Neuronal stem cell (in vitro differentiated cells): ENCODE data around the gene KLB.

Experiments
- DNase-seq: peaks from one replicate; pipeline ENCODE4 v3.0.0-alpha.2; 2013; ENCODE audit warnings: low spot score
- H2AFZ ChIP-seq: one replicate; pipeline ENCODE4 v1.6.1; 2013; ENCODE audit warnings: mild to moderate bottlenecking, low read length, inconsistent platforms
- H2AK5ac ChIP-seq: 2 replicates; pipeline ENCODE4 v1.6.1; 2013; ENCODE audit warnings: low read depth, mild to moderate bottlenecking, inconsistent platforms, low read length, moderate library complexity, mixed read lengths
- H2BK120ac ChIP-seq: 2 replicates; pipeline ENCODE4 v1.6.1; 2013; ENCODE audit warnings: low read depth, mild to moderate bottlenecking, inconsistent platforms, low read length, moderate library complexity, mixed read lengths
- H2BK12ac ChIP-seq: one replicate; pipeline ENCODE4 v1.6.1; 2013; ENCODE audit warnings: low read length, inconsistent platforms
- H2BK15ac ChIP-seq: 2 replicates; pipeline ENCODE4 v1.6.1; 2013; ENCODE audit warnings: mild to moderate bottlenecking, low read length, inconsistent platforms, mixed read lengths
- H2BK5ac ChIP-seq: one replicate; pipeline ENCODE4 v1.6.1; 2013; ENCODE audit warnings: inconsistent platforms, mild to moderate bottlenecking, low read length, moderate library complexity
- H3K14ac ChIP-seq: one replicate; pipeline ENCODE4 v1.6.1; 2013; ENCODE audit warnings: low read length, inconsistent platforms
- H3K18ac ChIP-seq: 2 replicates; pipeline ENCODE4 v1.6.1; 2013; ENCODE audit warnings: low read length, inconsistent platforms
- H3K23ac ChIP-seq: 2 replicates; pipeline ENCODE4 v1.6.1; 2013; ENCODE audit warnings: low read depth, mild to moderate bottlenecking, mixed read lengths, low read length, inconsistent platforms; ENCODE audit not compliant: poor library complexity
- H3K27ac ChIP-seq: replicated peaks from 3 replicates; pipeline ENCODE4 v1.5.1; 2013; ENCODE audit warnings: low read length, inconsistent platforms
- H3K27me3 ChIP-seq, 3 experiments: 2 replicates each; pipeline ENCODE4 v1.6.1; 2013; ENCODE audit warnings: low read length in 3 of 3, mild to moderate bottlenecking in 2 of 3, inconsistent platforms in 1 of 3, low read depth in 1 of 3, mixed read lengths in 1 of 3, moderate library complexity in 1 of 3; ENCODE audit not compliant: control insufficient read depth in 3 of 3, insufficient read depth in 3 of 3
- H3K36me3 ChIP-seq, 2 donors: replicated peaks in 1 of 2; 2 replicates each; pipeline ENCODE4 v1.6.1; 2013; ENCODE audit warnings: low read length in 2 of 2; ENCODE audit not compliant: control insufficient read depth in 2 of 2, insufficient read depth in 2 of 2
- H3K4ac ChIP-seq: 2 replicates; pipeline ENCODE4 v1.6.1; 2013; ENCODE audit warnings: inconsistent platforms, mild to moderate bottlenecking, low read length, moderate library complexity
- H3K4me1 ChIP-seq, 2 donors: 1 replicate in 1 of 2; 2 replicates in 1 of 2; pipeline ENCODE4 v1.6.1; 2013; ENCODE audit warnings: low read length in 2 of 2, low read depth in 1 of 2; ENCODE audit not compliant: control insufficient read depth in 2 of 2, insufficient read depth in 1 of 2
- H3K4me2 ChIP-seq: one replicate; pipeline ENCODE4 v1.6.1; 2013; ENCODE audit warnings: mild to moderate bottlenecking, low read length, inconsistent platforms; ENCODE audit not compliant: insufficient read depth, poor library complexity, severe bottlenecking
- H3K4me3 ChIP-seq, 2 donors: 2 replicates each; pipeline ENCODE4 v1.5.1; 2013; ENCODE audit warnings: low read length in 2 of 2, mild to moderate bottlenecking in 2 of 2, inconsistent platforms in 1 of 2, moderate library complexity in 1 of 2
- H3K79me1 ChIP-seq: one replicate; pipeline ENCODE4 v1.6.1; 2013; ENCODE audit warnings: low read depth, mild to moderate bottlenecking, inconsistent platforms, low read length, moderate library complexity
- H3K9ac ChIP-seq: one replicate; pipeline ENCODE4 v1.6.1; 2013; ENCODE audit warnings: mild to moderate bottlenecking, low read depth, low read length, inconsistent platforms; ENCODE audit not compliant: poor library complexity
- H3K9me3 ChIP-seq, 2 donors: replicated peaks in 1 of 2; 2 replicates each; pipeline versions ENCODE3 to v1.6.1; 2013; ENCODE audit warnings: low read length in 2 of 2, mild to moderate bottlenecking in 2 of 2, inconsistent platforms in 1 of 2, low read depth in 1 of 2, mixed read lengths in 1 of 2, moderate library complexity in 1 of 2; ENCODE audit not compliant: control insufficient read depth in 2 of 2, insufficient read depth in 1 of 2
- H4K8ac ChIP-seq: one replicate; pipeline ENCODE4 v1.6.1; 2013; ENCODE audit warnings: low read depth, mild to moderate bottlenecking, inconsistent platforms, low read length, moderate library complexity
- H4K91ac ChIP-seq: one replicate; pipeline ENCODE4 v1.6.1; 2013; ENCODE audit warnings: low read length, low read depth, mild to moderate bottlenecking, inconsistent platforms; ENCODE audit not compliant: poor library complexity
- WGBS, 2 donors: extraction: QIAGEN DNeasy Blood & Tissue Kit; methylation state at CpG; one replicate each; pipeline ENCODE4 v1.1.7; 2013; ENCODE audit warnings: missing lambda C conversion rate in 2 of 2, mixed read lengths in 1 of 2; ENCODE audit not compliant: insufficient read length in 2 of 2, insufficient replicate concordance in 1 of 2; ENCODE audit errors: extremely low coverage in 2 of 2; 5-methylcytosine and 5-hydroxymethylcytosine counted together

The KLB gene

DNA sequence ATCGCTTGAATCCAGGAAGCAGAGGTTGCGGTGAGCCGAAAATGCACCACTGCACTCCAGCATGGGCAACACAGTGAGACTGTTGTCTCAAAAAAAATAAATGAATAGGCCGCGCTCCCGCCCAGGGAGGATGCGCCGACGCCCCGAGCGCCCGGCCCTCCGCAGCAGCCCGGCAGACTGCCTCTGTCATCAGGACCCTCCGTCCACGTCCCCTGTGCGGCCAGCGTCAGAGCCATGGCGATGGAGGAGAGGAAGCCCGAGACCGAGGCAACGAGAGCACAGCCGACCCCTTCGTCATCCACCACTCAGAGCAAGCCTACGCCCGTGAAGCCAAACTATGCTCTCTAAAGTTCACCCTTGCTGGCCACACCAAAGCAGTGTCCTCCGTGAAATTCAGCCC lies 73.5 kb downstream of the KLB start:
- H2BK5ac ChIP-seq, result no peak overlapping the region
- no peak overlapping the region for H3K14ac ChIP-seq
- no peak overlapping the region for H4K8ac ChIP-seq
- H2BK12ac ChIP-seq, result no peak overlapping the region
- no peak for DNase-seq
- H2AK5ac ChIP-seq, result no peak overlapping the region
- no peak overlapping the region for H4K91ac ChIP-seq
- no peak overlapping the region for H3K27ac ChIP-seq
- no peak overlapping the region for H3K4me3 ChIP-seq
- peaks cover 0 to 4% of the 10 kb centered on the region in 2 donors for H3K9me3 ChIP-seq
- H3K4ac ChIP-seq, result no peak overlapping the region
- peak overlapping the region; percentile 47 for H3K23ac ChIP-seq
- H3K27me3 ChIP-seq, result no peaks in the 10 kb centered on the region
- no CpG with 5 or more reads among the region's 27 CpGs for WGBS, 2 donors
- no peaks in the 10 kb centered on the region for H3K4me1 ChIP-seq
- peak overlapping the region; percentile 35 for H3K18ac ChIP-seq
- H3K9ac ChIP-seq, result no peak overlapping the region
- no peaks in the 10 kb centered on the region for H3K79me1 ChIP-seq
- H2BK120ac ChIP-seq, result no peak overlapping the region
- H2AFZ ChIP-seq, result no peak overlapping the region
- peaks cover 0 to 22% of the 10 kb centered on the region in 2 donors for H3K36me3 ChIP-seq
- H3K4me2 ChIP-seq, result no peak overlapping the region
- H2BK15ac ChIP-seq, result no peak overlapping the region

DNA sequence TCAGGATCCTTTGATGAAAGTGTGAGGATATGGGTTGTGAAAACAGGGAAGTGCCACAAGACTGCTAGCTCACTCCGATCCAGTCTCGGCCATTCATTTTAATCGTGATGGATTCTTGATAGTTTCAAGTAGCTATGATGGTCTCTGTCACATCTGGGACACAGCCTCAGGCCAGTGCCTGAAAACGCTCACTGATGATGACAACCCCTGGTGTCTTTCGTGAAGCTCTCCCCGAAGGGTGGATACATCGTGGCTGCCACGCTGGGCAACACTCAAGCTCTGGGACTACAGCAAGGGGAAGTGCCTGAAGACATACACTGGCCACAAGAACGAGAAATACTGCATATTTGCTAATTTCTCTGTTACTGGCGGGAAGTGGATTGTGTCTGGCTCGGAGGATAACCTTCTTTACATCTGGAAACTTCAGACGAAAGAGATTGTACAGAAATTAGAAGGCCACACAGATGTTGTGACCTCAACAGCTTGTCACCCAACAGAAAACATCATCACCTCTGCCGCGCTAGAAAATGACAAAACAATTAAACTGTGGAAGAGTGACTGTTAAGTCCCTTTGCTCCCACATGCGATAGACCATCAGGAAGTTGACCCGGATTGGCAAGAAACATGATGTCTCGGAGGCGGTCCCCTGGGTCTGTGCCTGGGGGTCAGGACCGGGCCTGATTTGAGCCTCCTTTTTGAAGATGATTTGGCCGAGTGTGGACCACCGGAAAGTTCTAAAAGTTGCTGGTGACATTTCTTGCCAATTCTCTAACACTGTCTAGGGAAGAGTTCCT lies 74.4 kb downstream of the KLB start:
- H4K91ac ChIP-seq, result no peak overlapping the region
- no peak overlapping the region for H3K4ac ChIP-seq
- no CpG with 5 or more reads among the region's 21 CpGs for WGBS, 2 donors
- H3K79me1 ChIP-seq, result no peaks in the 10 kb centered on the region
- H3K9ac ChIP-seq, result no peak overlapping the region
- H3K18ac ChIP-seq, result no peak overlapping the region
- H2BK120ac ChIP-seq, result no peak overlapping the region
- H3K4me1 ChIP-seq, result no peaks in the 10 kb centered on the region
- H2BK15ac ChIP-seq, result no peak overlapping the region
- H3K27ac ChIP-seq, result no peak overlapping the region
- no peak overlapping the region for H2AK5ac ChIP-seq
- H3K36me3 ChIP-seq, result peaks cover 0 to 19% of the 10 kb centered on the region in 2 donors
- H3K9me3 ChIP-seq, result peaks cover 0 to 4% of the 10 kb centered on the region in 2 donors
- no peak overlapping the region for H3K4me3 ChIP-seq
- H3K27me3 ChIP-seq, result no peaks in the 10 kb centered on the region
- H3K4me2 ChIP-seq, result no peak overlapping the region
- no peak for DNase-seq
- no peak overlapping the region for H2AFZ ChIP-seq
- H3K14ac ChIP-seq, result no peak overlapping the region
- H2BK5ac ChIP-seq, result no peak overlapping the region
- H3K23ac ChIP-seq, result no peak overlapping the region
- H4K8ac ChIP-seq, result no peak overlapping the region
- H2BK12ac ChIP-seq, result no peak overlapping the region

DNA sequence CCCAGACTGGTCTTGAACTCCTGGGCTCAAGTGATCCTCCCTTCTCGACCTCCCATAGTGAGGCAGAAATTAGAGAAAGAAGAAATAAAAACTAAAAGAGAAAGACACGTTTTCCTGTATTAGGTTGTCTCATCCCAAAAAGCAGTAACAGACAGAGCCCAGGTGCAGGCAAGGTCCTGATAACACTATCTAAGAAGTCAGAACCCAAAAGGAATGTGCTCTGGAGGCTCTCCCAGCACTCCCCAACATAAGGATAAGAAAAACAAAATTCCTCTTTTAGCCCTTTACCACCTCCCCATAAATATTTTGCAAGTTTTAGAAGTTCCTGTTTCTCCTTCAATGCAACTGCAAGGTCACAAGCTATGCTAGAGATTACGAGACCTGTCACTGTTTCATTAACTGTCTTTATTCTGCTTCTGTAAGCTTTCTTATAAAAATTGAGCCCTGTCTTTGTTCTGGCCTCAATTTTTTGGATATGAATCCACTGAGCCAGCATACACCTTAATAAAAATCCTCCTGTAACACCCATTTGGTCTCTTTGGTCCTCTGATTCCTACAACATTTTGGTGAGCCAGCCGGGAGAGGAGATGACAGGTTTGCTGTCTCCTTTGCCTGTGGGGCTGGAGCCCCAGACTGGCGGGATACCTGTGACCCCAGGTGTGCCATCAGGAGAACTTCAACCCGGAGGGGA lies 78.0 kb downstream of the KLB start:
- Histone ChIP-seq H3K4me1 (no peaks in the 10 kb centered on the region), H2BK15ac (no peak overlapping the region), H3K14ac (no peak overlapping the region), H3K36me3 (no peaks in the 10 kb centered on the region), H3K9ac (no peak overlapping the region), H2AFZ (no peak overlapping the region), H3K79me1 (no peaks in the 10 kb centered on the region), H3K9me3 (peaks cover 0 to 4% of the 10 kb centered on the region in 2 donors), H2BK120ac (no peak overlapping the region), H3K4me2 (no peak overlapping the region), H3K23ac (no peak overlapping the region), H3K4me3 (no peak overlapping the region), H2AK5ac (no peak overlapping the region), H3K4ac (no peak overlapping the region), H3K18ac (no peak overlapping the region), H4K91ac (no peak overlapping the region), H2BK5ac (no peak overlapping the region), H3K27ac (no peak overlapping the region), H4K8ac (no peak overlapping the region), H3K27me3 (no peaks in the 10 kb centered on the region), H2BK12ac (no peak overlapping the region)
- WGBS, 2 donors, result no CpG with 5 or more reads among the region's 6 CpGs
- no peak for DNase-seq

DNA sequence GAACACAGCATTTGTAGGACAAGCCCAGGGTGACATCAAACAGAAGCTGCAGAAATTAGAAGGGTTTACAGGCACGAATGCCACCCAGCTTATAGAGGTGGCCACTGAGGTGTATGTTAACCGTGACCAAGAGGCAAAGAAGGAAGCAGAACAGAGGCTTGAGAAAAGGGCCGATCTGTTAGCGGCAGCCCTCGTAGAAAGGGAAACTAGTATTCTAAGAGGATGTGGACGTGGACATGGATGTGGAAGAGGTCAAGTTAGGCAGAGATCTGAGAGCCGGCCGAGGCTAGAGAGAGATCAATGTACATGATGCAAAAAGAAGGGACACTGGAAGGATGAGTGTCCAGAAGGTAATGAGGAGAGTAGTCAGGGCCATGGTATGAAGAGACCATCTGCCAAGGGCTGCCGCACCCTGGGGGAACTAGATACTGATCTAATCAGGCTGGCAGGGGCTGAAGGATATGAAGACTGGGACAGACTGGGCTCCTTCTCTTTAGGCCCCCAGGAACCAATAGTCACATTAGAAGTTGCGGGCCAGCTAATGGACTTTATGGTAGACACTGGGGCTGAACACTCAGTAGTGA lies 79.6 kb downstream of the KLB start:
- Histone ChIP-seq H4K91ac (no peak overlapping the region), H3K27me3 (no peaks in the 10 kb centered on the region), H3K4me1 (no peaks in the 10 kb centered on the region), H2BK12ac (no peak overlapping the region), H3K27ac (no peak overlapping the region), H2BK5ac (no peak overlapping the region), H2AK5ac (no peak overlapping the region), H3K23ac (no peak overlapping the region), H3K18ac (no peak overlapping the region), H2BK15ac (no peak overlapping the region), H3K9ac (no peak overlapping the region), H3K79me1 (no peaks in the 10 kb centered on the region), H3K4me3 (no peak overlapping the region), H3K4me2 (no peak overlapping the region), H2AFZ (no peak overlapping the region), H3K36me3 (no peaks in the 10 kb centered on the region), H4K8ac (no peak overlapping the region), H3K14ac (no peak overlapping the region), H3K4ac (no peak overlapping the region), H3K9me3 (peaks cover 0 to 4% of the 10 kb centered on the region in 2 donors), H2BK120ac (no peak overlapping the region)
- DNase-seq, result no peak
- WGBS, 2 donors, result no CpG with 5 or more reads among the region's 10 CpGs
